Effector memory CD4-positive, alpha-beta T cell (primary cell): Measurements from ENCODE around the gene FNIP2.
"Not testable (repeated sequence)": the region's sequence is repeated elsewhere in the genome, so short reads cannot be mapped to it uniquely, and the experiment has no call there.

Experiments
- DNase-seq, 3 donors: peaks; one replicate each; pipeline ENCODE4 v3.0.0-alpha.2; 2020
- H3K27ac ChIP-seq: 2 replicates; pipeline ENCODE4 v1.7.0; 2013; ENCODE audit warnings: mild to moderate bottlenecking, low read length, moderate library complexity; ENCODE audit not compliant: insufficient read depth, poor library complexity, severe bottlenecking
- H3K27me3 ChIP-seq: replicated peaks from 2 replicates; pipeline ENCODE4 v1.7.0; 2013; ENCODE audit warnings: mild to moderate bottlenecking, low read length; ENCODE audit not compliant: insufficient read depth, control insufficient read depth, poor library complexity, severe bottlenecking
- H3K36me3 ChIP-seq: 2 replicates; pipeline ENCODE4 v1.7.0; 2013; ENCODE audit warnings: mild to moderate bottlenecking, low read length, moderate library complexity; ENCODE audit not compliant: control insufficient read depth, insufficient read depth
- H3K4me1 ChIP-seq: 2 replicates; pipeline ENCODE4 v1.7.0; 2013; ENCODE audit warnings: low read length, mild to moderate bottlenecking; ENCODE audit not compliant: control insufficient read depth, insufficient read depth, poor library complexity, severe bottlenecking
- H3K4me3 ChIP-seq: 2 replicates; pipeline ENCODE4 v1.7.0; 2013; ENCODE audit warnings: low read length, low read depth, mild to moderate bottlenecking; ENCODE audit not compliant: insufficient read depth, poor library complexity, severe bottlenecking
- H3K9me3 ChIP-seq: 2 replicates; pipeline ENCODE4 v1.7.0; 2013; ENCODE audit warnings: mild to moderate bottlenecking, low read length, moderate library complexity; ENCODE audit not compliant: control insufficient read depth

The FNIP2 gene

GRCh38 chr4:158875026-158875425 is 106.2 kb downstream of the FNIP2 start:
- Histone ChIP-seq H3K9me3 (no peaks in the 10 kb centered on the region), H3K4me1 (no peaks in the 10 kb centered on the region), H3K4me3 (no peak overlapping the region), H3K27ac (no peak overlapping the region), H3K36me3 (no peaks in the 10 kb centered on the region), H3K27me3 (no peaks in the 10 kb centered on the region)
- no peak for DNase-seq

GRCh38 chr4:158875455-158875854 is 106.6 kb downstream of the FNIP2 start:
- DNase-seq, result no peak
- H3K4me3 ChIP-seq, result no peak overlapping the region
- no peaks in the 10 kb centered on the region for H3K4me1 ChIP-seq
- no peaks in the 10 kb centered on the region for H3K27me3 ChIP-seq
- H3K36me3 ChIP-seq, result no peaks in the 10 kb centered on the region
- H3K27ac ChIP-seq, result no peak overlapping the region
- no peaks in the 10 kb centered on the region for H3K9me3 ChIP-seq

GRCh38 chr4:158877069-158877468 is 108.2 kb downstream of the FNIP2 start:
- H3K4me1 ChIP-seq, result no peaks in the 10 kb centered on the region
- H3K9me3 ChIP-seq, result no peaks in the 10 kb centered on the region
- no peak overlapping the region for H3K4me3 ChIP-seq
- H3K36me3 ChIP-seq, result no peaks in the 10 kb centered on the region
- H3K27ac ChIP-seq, result no peak overlapping the region
- DNase-seq, result no peak
- no peaks in the 10 kb centered on the region for H3K27me3 ChIP-seq

- not testable (repeated sequence) for H3K27ac ChIP-seq, H3K9me3 ChIP-seq, H3K4me3 ChIP-seq, H3K27me3 ChIP-seq, H3K4me1 ChIP-seq, H3K36me3 ChIP-seq, DNase-seq
These were observed 113.3 kb downstream of the FNIP2 start for GRCh38 chr4:158882142-158882541.

DNA sequence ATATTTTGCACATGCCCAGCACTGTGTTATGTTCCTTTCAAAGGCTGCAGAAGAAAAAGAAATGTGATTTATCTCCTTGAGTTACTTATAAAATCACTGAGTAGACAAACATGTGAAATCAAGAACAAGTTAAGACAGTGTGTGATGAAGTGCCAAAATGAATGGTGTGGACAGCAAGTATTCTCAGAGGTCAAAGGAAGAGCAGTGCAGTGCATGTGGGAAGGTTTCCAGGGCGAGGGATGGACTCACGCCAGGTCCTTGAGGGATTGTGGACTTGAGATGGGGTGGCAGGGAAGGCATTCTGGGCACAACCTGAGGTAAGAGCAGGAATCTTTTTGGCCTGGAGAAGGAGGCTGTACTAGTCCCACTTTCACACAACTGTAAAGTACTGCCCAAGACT is 115.5 kb downstream of the FNIP2 start:
- Histone ChIP-seq H3K27ac (no peak overlapping the region), H3K36me3 (no peaks in the 10 kb centered on the region), H3K9me3 (no peaks in the 10 kb centered on the region), H3K4me1 (no peaks in the 10 kb centered on the region), H3K4me3 (no peak overlapping the region), H3K27me3 (no peaks in the 10 kb centered on the region)
- no peak for DNase-seq

DNA sequence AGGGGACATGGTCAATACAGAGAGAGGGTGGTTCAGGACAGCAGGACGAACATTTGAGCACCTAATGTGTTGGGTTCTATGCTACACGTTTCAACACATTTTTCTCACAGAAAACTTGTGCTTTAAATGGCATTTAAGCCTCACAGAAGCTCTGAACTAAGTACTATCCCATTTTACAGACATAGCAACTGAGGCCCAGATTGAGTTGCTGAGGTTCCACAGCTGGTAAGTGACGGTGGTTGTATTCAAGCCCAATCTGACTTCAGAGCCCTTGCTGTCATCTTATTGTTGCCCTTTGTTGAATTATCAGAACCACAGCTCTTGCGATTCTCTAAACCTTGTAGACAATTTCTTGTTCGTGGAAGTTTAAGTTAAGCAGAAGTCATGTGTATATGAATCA is 116.7 kb downstream of the FNIP2 start:
- Histone ChIP-seq H3K4me3 (no peak overlapping the region), H3K4me1 (no peaks in the 10 kb centered on the region)

DNA sequence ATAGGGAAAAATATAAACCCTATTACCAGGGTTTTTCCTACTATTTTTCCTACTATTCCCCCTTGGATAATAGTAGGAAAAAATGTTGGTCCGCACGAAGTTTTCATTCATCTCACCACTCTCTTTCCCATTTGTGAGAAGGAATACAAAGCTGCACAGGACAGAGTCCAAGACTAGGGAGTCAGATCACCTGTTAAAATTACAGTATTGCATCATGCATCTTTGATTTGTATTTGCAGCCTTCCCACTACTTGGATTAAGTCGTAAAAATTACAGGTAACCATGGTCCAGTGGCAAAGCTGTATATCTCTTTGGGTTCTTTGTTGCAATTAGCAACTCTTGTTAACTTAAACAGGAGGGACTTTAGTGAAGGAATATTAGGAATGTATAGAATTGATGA is 121.5 kb downstream of the FNIP2 start:
- no peak for DNase-seq
- H3K9me3 ChIP-seq, result no peaks in the 10 kb centered on the region
- H3K36me3 ChIP-seq, result no peaks in the 10 kb centered on the region
- H3K27ac ChIP-seq, result no peak overlapping the region
- no peaks in the 10 kb centered on the region for H3K27me3 ChIP-seq
- H3K4me1 ChIP-seq, result no peaks in the 10 kb centered on the region
- H3K4me3 ChIP-seq, result no peak overlapping the region

More for the DNA sequence above, 116.7 kb downstream of the FNIP2 start:
- Histone ChIP-seq H3K36me3 (no peaks in the 10 kb centered on the region), H3K27ac (no peak overlapping the region), H3K9me3 (no peaks in the 10 kb centered on the region), H3K27me3 (no peaks in the 10 kb centered on the region)
- DNase-seq, result no peak

DNA sequence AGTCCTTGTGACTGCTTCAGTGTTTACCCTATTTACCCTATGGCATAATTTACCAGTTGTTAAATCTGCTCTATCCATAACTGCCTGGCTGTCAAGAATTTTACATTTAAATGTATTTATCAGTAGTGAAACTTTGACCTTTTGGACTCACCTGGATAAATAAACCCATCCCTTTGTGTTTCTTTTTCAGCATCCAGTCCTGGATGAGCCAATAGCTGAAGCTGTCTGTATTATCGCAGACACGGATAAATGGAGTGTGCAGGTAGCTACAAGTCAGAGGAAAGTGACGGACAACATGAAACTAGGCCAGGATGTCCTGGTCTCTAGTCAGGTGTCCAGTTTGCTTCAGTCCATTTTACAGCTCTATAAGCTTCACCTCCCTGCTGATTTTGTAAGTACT is 122.4 kb downstream of the FNIP2 start:
- Histone ChIP-seq H3K27ac (no peak overlapping the region), H3K27me3 (no peaks in the 10 kb centered on the region), H3K4me3 (no peak overlapping the region), H3K9me3 (no peaks in the 10 kb centered on the region), H3K36me3 (peaks cover 3% of the 10 kb centered on the region), H3K4me1 (no peaks in the 10 kb centered on the region)
- DNase-seq, result no peak

DNA sequence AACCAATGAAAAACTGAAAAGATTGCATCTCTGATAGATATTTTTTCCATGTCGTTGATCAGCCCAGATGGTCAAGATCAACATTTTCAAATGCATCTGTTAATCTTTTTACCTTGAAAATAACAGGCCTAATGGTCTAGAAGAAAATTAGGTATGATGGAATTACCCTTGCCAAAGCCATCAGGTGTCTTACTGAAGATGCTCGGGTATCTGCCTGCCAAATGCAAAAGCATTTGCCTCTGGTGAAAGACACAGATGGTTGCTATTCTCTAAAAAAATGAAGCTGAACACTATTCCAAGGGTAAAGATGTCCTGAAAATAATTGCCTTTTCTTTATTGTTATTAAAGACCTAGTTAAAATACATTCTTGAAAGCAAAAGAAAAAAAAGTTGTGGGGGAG is 126.0 kb downstream of the FNIP2 start:
- DNase-seq, result no peak
- no peaks in the 10 kb centered on the region for H3K4me1 ChIP-seq
- H3K27me3 ChIP-seq, result no peaks in the 10 kb centered on the region
- peaks cover 6% of the 10 kb centered on the region for H3K36me3 ChIP-seq
- H3K27ac ChIP-seq, result no peak overlapping the region
- H3K9me3 ChIP-seq, result no peaks in the 10 kb centered on the region
- no peak overlapping the region for H3K4me3 ChIP-seq

DNA sequence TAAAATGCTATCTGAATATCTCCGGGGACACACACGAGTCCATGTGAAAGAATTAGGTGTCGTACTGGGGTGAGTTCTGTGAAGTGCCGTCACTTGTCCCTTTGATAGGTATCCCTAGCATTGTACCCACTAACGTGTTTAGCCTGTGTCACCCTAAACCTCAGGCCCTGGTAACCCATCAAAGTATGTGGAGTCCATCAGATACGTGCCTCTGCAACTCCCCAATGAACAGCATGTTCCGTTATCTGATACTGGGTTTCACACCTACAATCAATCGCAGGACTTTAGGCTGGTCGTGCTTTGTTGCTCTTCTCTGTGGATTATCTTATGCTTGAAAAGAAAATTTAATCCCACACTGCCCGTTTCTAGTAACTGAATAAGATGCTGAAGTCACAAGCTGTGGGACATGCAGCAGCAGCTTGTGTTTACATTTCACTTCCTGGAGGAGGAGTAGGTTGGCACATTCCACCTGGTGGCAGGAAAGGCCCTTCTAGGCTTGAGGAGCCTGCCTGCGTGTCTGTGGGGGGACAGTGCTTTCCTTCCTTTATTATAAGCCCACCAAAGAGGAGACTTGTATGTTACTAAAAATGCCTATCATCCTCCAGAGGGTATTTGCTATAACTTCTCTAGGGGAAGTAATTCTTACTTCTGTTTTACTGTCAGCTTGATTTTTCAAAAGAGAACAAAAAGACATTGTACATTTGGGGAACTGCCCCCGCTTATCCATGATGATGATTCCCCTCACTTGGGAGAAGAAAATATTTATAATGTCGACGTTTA is 127.2 kb downstream of the FNIP2 start:
- H3K4me1 ChIP-seq, result no peaks in the 10 kb centered on the region
- peaks cover 6% of the 10 kb centered on the region for H3K36me3 ChIP-seq
- no peaks in the 10 kb centered on the region for H3K9me3 ChIP-seq
- H3K27ac ChIP-seq, result no peak overlapping the region
- DNase-seq, result no peak
- no peaks in the 10 kb centered on the region for H3K27me3 ChIP-seq
- no peak overlapping the region for H3K4me3 ChIP-seq
